ENCODE results near the gene SRPX.

Gene SRPX

GRCh38 chrX:38138900-38139299, 81.8 kb downstream of the SRPX start:
- no peak for DNase-seq (ENCODE audit: low read depth in 2 of 2)

GRCh38 chrX:38138157-38138891, 82.3 kb downstream of the SRPX start:
- DNase-seq (ENCODE audit: low read depth in 2 of 2), result no peak

GRCh38 chrX:38129366-38129765, 91.3 kb downstream of the SRPX start:
- no peak for DNase-seq (ENCODE audit: low read depth in 2 of 2)

GRCh38 chrX:38127961-38128360, 92.7 kb downstream of the SRPX start:
- DNase-seq (ENCODE audit: low read depth in 2 of 2), result no peak

- DNase-seq (ENCODE audit: low read depth in 2 of 2), result no peak
Measured at GRCh38 chrX:38126179-38126578, 94.5 kb downstream of the SRPX start.

GRCh38 chrX:38124000-38124399, 96.7 kb downstream of the SRPX start:
- no peak for DNase-seq (ENCODE audit: low read depth in 2 of 2)

- no peak for DNase-seq (ENCODE audit: low read depth in 2 of 2)
Measured at GRCh38 chrX:38117485-38117884, 103.2 kb downstream of the SRPX start.

GRCh38 chrX:38116706-38117105, 104.0 kb downstream of the SRPX start:
- no peak for DNase-seq (ENCODE audit: low read depth in 2 of 2)

- no peak for DNase-seq (ENCODE audit: low read depth in 2 of 2)
Measured at GRCh38 chrX:38112566-38112965, 108.1 kb downstream of the SRPX start.

- no peak for DNase-seq (ENCODE audit: low read depth in 2 of 2)
Measured at GRCh38 chrX:38111196-38111595, 109.5 kb downstream of the SRPX start.

GRCh38 chrX:38110231-38110630, 110.4 kb downstream of the SRPX start:
- DNase-seq (ENCODE audit: low read depth in 2 of 2), result no peak

GRCh38 chrX:38109042-38109898, 111.4 kb downstream of the SRPX start:
- DNase-seq (ENCODE audit: low read depth in 2 of 2), result no peak

GRCh38 chrX:38108364-38108763, 112.3 kb downstream of the SRPX start:
- no peak for DNase-seq (ENCODE audit: low read depth in 2 of 2)

- DNase-seq (ENCODE audit: low read depth in 2 of 2), result no peak
Measured at GRCh38 chrX:38106991-38107655, 113.5 kb downstream of the SRPX start.

GRCh38 chrX:38105216-38105725, 115.4 kb downstream of the SRPX start:
- no peak for DNase-seq (ENCODE audit: low read depth in 2 of 2)

GRCh38 chrX:38103857-38104812, 116.5 kb downstream of the SRPX start:
- DNase-seq (ENCODE audit: low read depth in 2 of 2), result no peak

- DNase-seq (ENCODE audit: low read depth in 2 of 2), result no peak
Measured at GRCh38 chrX:38102875-38103274, 117.8 kb downstream of the SRPX start.

- DNase-seq (ENCODE audit: low read depth in 2 of 2), result no peak
Measured at GRCh38 chrX:38102240-38102639, 118.4 kb downstream of the SRPX start.

GRCh38 chrX:38099688-38100087, 121.0 kb downstream of the SRPX start:
- no peak for DNase-seq (ENCODE audit: low read depth in 2 of 2)
